Epidermal melanocyte (primary cell): ENCODE measurements around the gene ARHGEF7.
A peak's percentile ranks its signal among the peaks of the same experiment; 100 is the strongest.

Source experiments
- DNase-seq: peaks from one replicate; pipeline ENCODE4 v3.0.0; 2011; ENCODE audit warnings: low spot score; ENCODE audit not compliant: insufficient read length

Gene ARHGEF7

GRCh38 chr13:111296417-111296816 lies 181.3 kb downstream of the ARHGEF7 start:
- no peak for DNase-seq

DNA sequence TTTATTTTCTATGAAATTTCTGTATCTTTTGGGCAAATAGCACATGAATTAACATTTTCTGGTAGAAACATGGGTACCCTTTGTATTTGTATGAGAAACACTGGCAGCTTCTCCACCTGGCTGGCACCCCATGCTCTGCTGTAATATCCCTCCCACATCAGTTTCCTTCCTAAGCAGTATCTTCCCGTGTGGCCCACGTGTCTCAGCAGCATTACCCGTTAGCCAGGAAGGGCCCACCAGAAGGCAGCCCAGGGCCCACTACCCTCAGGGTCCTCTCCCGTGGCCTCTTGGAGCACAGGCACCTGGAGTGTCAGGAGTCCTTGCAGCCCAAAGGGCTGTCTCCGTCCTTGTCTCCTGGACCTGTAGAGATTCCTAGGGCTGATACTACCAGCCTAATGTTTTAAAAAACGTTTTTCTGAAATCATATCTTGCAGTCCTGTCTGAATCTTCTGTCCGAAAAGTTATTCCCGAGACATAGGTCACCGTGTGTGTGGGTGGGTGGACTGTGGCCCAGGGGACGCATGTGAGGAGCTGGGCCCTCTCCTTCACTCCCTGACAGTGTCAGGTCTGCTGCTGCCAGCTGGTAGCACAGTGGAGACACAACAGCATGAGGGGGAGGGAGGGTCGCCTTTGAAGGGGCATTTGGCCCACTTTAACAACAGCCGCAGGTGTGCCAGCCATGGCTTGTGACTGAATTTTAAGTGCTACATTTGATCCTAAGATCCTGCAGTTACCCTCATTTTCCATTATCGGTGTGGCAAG lies 183.3 kb downstream of the ARHGEF7 start:
- DNase-seq = no peak

- no peak for DNase-seq
Observed at GRCh38 chr13:111302045-111302726, 187.1 kb downstream of the ARHGEF7 start.

DNA sequence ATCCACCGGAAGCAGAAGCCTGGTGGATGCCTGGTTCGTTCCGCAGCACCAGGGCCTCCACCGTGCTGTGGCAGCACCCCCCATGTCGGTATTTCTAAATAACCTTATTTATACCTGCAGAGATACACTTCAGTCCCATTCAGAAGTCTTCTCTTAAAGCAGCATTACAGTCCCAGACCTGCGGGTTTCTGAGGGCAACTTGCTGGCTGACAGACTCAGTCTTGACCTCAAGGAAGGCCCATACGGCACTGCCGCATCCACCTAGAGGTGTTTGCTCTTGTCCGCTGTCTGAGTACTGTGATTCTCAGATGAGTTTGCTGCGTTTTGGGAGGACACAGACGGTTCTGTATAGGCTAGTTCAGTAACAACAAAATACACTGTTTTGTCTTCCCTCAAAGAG lies 188.4 kb downstream of the ARHGEF7 start:
- no peak for DNase-seq

DNA sequence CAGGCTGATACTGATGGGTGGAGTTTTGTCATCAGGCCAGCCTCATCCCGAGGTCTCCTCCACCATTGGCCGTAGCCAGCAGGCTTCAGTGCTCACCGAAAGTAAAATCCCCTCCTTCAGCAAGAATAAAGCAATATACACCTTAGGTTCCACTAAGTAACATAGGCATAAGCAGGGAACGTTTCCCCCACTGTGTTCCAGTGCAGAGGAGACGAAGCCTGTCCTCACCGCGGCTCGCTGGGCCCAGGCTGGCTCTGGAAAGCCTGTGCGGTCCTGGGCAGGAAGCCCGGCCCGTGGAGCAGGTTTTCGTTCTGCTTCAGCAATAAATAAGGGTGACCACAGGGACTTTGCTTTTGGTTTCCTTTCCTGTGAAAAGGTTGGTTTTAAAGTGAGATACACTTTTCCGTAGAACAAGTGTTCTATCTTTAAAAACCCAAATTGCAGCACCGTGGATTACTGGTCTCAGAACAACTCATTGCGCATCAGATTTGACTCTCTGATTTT lies 189.0 kb downstream of the ARHGEF7 start:
- no peak for DNase-seq

GRCh38 chr13:111304603-111305289 lies 189.6 kb downstream of the ARHGEF7 start:
- DNase-seq = no peak

DNA sequence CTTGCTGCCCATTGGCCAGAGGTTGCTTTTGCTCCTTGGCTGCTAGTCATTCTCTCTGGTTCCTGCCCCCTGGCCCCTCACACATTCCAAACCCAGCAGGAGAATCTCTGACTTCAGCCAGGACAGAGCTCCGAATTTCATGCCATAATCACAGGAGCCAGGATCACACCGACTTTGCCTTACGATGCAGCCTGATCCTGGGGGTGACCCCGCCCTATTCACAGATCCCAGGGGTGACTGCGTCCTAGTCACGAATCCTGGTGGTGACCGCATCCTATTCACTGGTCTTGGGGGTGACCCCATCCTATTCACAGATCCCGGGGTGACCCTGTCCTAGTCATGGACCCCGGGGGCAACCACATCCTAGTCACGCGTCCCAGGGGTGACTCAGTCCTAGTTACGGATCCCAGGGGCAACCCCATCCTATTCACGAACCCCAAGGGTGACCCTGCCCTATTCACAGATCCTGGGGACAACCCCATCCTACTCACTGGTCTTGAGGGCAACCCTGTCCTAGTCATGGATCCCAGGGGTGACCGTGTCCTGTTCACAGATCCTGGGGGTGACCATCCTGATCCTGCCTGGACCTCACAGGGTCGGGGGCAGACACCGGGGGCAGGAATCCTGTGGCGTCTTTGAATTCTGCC lies 198.0 kb downstream of the ARHGEF7 start:
- no peak for DNase-seq

DNA sequence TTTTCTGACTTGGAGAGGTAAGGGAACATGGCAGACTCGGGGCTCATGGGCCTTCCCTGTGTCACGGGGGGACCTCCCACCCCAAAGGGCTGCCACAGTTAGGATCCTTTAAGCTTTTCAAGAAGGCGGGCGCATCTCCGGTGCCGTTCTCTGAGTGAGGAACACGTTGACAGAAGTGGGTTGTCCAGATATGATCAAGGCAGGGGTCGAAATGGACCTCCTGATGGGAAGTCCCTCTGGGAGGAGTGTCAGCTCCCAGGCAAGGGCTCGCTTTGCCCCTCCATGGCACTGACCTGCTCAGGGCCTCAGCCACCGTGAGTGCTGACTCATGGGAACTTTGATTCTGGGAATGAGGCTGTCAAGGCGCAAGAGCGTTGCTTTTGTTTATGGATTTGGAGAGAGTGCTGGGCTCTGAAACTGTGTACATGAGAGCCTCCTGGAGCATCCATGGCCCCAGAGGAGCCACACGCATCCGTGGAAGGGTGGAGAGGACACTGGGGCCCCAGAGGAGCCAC lies 198.9 kb downstream of the ARHGEF7 start:
- DNase-seq = no peak

GRCh38 chr13:111314852-111315251 lies 199.7 kb downstream of the ARHGEF7 start:
- peak; percentile 34 for DNase-seq

DNA sequence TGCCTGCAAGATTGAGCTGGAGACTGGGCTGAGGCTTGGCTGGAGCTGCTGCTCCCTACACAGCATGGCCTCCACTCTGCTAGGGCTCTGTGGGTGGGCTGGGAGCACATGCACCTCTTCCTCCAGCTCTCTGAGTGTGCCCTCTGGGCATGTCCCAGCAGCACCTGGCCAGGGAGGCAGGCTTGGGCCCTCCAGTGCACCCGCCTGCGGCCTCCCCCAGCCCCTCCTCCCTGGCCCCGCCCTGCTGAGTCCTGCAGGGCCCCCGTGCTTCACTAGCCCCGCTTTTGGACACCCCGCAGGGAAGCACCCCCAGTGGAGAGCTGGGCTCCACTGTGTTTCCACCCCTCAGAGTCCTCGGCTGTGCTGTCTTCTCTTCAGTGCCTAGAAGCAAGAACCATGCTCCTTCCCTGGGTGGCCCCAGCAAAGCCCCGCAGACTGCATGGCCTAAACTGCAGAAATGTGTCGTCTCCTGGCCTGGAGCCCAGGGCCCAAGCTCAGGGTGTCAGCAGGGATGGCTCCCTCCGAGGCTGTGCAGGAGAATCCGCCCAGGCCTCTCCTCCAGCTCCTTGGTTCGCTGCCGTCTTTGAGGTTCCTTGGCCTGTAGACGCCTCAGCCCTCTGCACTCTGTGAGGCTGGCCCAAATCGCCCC lies 200.4 kb downstream of the ARHGEF7 start:
- DNase-seq = no peak

GRCh38 chr13:111316161-111316730 lies 201.1 kb downstream of the ARHGEF7 start:
- DNase-seq = no peak

- no peak for DNase-seq
Observed at GRCh38 chr13:111317042-111317550, 202.0 kb downstream of the ARHGEF7 start.

- DNase-seq = no peak
Observed at GRCh38 chr13:111317571-111318345, 202.6 kb downstream of the ARHGEF7 start.

DNA sequence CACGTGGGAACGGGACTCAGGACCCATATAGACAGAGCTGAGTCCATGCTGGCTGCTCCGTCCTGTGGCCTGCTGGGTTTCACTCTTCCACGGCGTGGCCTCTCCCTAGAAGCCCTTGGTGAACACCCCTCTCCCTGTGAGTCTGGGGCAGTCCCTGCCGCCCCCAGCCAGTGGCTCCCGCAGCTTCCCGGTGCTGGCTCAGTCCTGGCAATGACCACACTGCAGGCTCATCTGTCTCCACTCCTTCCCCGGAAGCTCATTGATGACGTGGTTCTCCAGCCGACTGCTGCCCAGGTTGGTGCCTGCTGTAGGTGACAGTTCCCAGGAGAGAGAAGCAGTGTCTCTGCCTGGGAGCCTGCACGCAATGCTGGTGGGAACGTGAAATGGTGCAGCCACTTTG lies 203.3 kb downstream of the ARHGEF7 start:
- DNase-seq = no peak

DNA sequence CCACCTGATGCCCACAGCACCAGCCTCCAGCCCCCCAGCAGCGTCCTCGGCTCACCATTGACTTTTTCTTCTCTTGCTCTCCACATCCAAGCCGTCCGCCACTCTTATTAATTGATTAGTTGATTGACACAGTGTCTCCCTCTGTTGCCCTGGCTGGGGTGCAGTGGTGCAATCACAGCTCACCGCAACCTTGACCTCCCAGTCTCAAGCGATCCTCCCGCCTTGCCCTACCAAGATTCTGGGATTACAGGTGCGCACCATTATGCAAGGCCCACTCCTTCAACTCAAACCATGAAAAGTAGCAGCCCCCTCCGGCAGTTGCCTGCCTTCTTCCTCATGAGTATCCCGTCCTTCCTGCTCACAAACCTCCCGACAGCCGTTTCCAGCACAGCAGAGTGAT lies 204.4 kb downstream of the ARHGEF7 start:
- no peak for DNase-seq

- no peak for DNase-seq
Observed at GRCh38 chr13:111319998-111320911, 205.1 kb downstream of the ARHGEF7 start, which contains the start of gene TEX29. Gene TEX29, plus strand, starts transcription at chr13:111320642. Its CDS starts 249 bp downstream, at chr13:111320891.

DNA sequence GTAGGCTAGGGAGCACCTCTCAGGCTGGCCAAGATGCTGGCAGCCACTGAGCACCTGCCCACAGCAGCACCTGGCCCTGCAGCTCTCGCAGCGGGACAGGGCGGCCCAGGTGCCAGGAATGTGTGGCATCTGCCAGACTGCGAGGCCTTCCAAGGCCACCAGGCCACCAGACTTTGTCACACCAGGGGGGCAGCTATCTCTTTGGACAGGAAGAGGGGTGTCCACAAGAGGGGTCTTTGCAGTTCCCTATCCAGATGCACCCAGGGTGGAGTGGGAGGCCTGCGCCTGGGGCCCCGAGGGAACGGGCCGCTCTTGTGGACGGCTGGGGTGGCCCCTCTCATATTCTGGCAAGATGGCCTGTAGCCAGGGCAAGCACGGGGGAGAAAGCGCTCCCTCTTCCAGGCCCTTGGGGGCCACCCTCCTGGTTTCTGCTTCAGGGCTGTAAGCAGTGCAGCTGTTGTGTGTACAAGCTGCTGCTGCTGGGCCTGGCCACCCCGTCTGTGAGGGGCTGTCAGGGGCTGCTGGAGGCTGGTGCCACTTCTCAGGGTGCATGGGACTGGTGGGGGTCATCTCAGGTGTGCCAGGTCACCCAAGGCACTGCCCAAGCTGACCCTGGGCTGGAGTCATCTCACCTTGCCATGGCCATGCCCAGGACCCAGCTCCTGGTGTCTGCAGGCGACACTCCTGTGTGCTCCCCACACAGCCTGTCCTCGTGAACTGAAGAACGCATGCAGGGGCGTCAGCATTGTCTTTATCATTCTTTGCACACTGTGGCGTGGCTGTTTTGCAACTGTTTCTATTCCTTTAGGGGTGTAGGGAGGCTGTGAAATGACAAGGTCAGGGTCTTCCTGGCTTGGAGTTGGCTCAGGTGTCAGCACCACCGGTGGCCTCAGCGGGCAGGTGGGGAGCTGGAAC lies 207.1 kb downstream of the ARHGEF7 start:
- DNase-seq = no peak
